Activated CD4-positive, alpha-beta T cell treated with anti-CD3 and anti-CD28 coated beads, Interleukin-2, amount 50 U/mL, for 4 hours (primary cell): Measurements from ENCODE around the gene RPEL1.
"Not testable (repeated sequence)": the region's sequence is repeated elsewhere in the genome, so short reads cannot be mapped to it uniquely, and the experiment has no call there.

Experiments
- DNase-seq, 2 experiments: peaks; one replicate each; pipeline ENCODE4 v3.0.0-alpha.2; 2020

Gene RPEL1

GRCh38 chr10:103245587-103245986, at the start of gene RPEL1:
Gene RPEL1, plus strand, starts transcription at chr10:103245887. Its CDS starts 110 bp downstream, at chr10:103245997.
- DNase-seq: not testable (repeated sequence)

DNA sequence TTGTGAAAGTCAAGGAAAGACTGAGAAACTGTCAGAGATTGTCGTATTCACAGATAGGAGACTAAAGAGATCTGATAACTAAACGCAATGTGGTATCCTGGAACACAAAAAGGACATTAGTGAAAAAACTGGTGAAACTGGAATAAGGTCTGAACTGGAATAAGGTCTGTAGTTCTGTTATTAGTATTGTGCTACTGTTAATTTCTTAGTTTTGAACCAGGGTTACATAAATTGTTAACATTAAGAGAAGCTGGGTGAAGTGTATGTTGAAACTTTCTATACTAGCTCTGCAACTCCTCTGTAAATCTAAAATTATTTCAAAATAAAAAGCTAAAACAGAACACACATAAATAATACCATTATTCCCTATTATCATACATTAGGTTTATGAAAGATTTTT, 49.2 kb upstream of the RPEL1 start:
- DNase-seq: no peak

DNA sequence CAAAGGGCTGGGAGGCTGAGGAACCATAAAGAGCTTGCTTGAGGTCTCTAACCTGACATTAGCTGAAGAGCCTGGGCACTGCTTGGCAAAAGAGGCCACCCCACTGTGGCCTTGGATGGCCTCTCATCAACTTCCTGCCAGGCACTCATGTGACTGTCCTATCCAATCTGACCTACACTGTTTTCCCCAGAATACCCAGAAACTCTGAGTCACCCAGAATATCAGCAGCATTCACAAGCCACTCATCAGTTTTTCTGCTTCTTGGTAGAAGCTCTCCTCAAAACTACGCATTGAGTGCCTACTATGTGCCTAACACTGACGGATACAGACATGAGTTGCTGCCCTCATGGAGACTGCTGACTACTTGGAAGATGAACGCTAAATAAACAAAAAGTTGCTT, 48.5 kb upstream of the RPEL1 start:
- no peak for DNase-seq

DNA sequence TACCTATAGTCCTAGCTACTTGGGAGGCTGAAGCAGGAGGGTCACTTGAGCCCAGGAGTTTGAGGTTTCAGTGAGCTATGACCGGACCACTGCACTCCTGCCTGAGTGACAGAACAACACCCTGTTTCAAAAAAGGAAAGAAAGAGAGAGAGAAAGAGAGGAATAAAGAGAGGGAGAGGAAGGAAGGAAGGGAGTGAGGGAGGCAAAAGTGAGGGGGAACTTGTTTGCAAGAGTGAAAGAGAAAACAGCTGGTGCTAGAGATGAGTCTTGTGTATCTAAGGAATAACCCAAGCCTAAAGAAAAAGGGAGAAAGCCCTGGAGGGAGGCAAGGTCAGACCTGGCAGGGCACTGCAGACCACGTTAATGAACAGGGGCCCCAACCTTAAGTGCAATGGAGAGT, 47.8 kb upstream of the RPEL1 start:
- no peak for DNase-seq

DNA sequence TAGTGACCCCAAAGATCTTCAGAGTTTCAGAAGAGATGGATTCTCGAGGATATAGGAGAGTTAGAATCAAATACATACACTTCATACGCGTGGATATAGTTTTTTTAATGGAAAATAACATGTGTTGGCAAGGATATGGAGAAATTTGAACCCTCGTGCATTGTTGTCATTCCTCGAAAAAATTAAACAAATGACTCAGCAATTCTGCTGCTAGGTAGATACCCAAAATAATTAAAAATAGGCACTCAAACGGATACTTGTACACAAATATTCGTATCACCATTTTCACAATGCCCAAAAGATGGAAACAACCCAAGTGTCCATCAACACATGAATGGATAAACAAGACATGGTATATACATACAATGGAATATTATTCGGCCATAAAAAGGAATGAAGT, 47.0 kb upstream of the RPEL1 start:
- no peak for DNase-seq

DNA sequence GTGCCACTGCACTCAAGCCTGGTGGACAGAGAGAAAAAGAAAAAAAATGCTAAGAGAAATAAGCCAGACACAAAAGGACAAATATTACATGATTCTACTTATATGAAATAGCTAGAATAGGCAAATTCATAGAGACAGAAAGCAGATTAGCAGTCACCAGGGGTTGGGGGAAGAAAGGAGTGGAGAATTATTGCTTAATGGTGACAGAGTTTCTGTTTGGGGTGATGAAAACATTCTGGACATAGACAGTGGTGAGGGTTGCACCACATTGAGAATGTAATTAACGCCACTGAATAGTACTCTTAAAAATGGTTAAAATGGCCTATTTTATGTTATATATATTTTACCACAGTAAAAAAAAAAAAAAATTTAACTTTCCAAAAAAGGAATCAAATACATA, 46.2 kb upstream of the RPEL1 start:
- no peak for DNase-seq

DNA sequence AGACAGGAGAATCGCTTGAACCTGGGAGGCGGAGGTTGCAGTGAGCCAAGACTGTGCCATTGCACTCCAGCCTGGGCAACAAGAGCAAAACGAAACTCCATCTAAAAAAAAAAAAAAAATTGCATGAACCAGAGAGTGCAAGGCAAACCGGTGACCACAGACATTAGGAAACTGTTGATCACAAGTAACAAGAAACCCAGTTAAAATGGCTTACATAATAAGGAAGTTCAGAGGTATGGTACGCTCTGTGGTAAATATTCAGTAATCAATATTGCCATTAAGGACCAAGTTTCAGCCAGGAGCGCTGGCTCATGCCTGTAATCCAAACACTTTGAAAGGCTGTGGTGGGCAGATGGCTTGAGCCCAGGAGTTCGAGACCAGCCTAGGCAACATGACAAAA, 43.4 kb upstream of the RPEL1 start:
- DNase-seq: no peak

DNA sequence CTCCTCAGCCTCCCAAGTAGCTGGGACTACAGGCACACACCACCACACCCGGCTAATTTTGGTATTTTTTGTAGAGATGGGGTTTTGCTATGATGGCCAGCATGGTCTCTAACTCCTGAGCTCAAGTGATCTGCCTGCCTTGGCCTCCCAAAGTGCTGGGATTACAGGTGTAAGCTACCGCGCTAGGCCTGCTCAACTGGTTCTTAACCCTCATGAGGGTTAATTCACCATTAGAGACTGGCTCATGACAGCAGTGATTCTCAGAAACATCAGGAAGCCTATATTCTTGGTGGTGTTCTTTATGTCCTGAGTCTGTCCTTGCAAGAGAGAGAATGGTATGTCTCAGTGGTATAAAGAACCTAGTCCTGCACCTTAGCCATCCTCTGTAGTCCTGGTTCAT, 42.2 kb upstream of the RPEL1 start:
- DNase-seq: no peak

DNA sequence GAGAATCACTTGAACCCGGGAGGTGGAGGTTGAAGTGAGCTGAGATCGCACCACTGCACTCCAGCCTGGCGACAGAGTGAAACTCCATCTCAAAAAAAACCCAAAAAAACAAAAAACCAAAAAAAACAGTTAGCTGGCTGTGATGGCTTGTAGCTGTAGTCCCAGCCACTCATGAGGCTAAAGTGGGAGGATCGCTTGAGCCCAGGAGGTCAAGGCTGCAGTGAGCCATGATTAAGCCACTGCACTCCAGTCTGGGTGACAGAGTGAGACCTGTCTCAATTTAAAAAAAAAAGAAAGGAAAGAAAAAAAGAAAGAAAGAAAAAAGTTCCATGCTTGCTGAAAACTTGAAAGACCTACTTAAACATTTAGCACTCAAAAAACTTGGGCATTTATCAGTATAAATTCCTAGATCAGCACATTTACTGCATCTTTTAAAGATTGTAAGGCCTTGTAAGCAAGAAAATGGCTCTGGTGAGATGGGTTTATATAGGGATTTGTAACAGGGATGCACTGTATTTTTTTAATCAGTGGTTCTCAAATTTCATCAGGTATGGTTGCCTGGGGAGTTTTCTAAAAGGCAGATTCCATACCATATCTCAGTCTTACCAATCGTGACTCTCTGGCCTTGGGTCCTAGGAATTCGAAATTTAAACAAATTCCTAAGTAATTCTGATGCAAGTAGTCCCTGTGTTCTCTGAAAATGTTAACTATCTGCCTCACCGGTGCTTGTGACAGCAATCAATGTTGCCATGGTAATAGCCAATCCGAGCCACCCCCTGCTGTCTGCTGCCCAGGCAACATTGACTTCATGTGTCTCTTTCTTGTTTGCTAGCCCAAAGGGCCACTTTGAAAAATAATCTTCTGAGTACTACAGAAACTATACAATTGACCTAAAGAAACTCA, 41.1 kb upstream of the RPEL1 start:
- no peak for DNase-seq

GRCh38 chr10:103205401-103205800, 40.3 kb upstream of the RPEL1 start:
- not testable (repeated sequence) for DNase-seq

DNA sequence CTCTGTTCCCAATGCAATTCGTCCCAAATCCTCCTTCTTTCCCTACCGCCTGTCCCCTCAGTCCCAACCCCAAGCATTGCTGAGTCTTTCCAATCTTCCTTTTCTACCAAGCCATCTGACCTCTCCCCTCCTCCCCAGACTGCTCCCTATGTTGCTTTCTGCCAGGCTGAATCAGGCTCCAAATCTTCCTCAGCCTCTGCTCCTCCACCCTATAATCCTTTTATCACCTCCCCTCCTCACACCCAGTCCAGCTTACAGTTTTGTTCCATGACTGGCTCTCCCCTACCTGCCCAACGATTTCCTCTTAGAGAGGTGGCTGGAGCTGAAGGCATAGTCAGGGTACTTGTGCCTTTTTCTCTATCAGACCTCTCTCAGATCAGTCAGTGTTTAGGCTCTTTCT, 39.0 kb upstream of the RPEL1 start:
- DNase-seq: not testable (repeated sequence)

DNA sequence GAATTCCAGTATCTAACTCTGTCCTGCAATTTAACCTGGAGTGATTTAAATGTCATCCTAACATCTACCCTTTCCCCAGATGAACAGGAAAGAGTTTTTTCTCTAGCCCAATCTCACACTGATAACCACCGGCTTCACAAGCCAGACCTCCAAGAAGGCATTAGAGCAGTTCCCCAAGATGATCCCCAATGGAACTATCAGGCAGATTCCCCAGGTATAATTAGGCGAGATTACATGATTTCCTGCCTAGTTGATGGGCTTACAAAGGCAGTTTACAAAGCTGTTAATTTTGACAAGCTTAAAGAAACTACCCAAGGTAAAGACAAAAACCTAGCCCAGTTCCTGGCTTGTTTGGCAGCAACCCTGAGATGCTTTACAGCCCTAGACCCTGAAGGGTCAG, 38.5 kb upstream of the RPEL1 start:
- DNase-seq: no peak

DNA sequence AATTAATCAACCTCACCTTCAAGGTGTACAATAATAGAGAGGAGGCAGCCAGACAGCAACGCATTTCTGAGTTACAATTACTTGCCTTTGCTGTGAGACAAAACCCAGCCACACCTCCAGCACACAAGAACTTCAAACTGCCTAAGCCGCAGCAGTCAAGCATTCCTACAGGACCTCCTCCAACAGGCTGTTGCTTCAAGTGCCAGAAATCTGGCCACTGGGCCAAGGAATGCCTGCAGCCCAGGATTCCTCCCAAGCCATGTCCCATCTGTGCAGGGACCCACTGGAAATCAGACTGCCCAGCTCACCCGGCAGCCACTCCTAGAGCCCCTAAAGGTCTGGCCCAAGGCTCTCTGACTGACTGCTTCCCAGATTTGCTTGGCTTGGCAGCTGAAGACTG, 38.0 kb upstream of the RPEL1 start:
- not testable (repeated sequence) for DNase-seq

DNA sequence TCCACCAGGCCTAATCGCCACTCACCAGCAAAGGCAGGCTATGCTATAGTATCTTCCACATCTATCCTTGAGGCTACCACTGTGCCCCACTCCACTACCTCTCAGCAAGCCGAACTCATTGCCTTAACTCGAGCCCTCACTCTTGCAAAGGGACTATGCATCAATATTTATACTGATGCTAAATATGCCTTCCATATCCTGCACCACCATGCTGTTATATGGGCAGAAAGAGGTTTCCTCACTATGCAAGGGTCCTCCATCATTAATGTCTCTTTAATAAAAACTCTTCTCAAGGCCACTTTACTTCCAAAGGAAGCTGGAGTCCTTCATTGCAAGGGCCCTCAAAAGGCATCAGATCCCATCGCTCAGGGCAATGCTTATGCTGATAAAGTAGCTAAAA, 35.4 kb upstream of the RPEL1 start:
- DNase-seq: not testable (repeated sequence)

- DNase-seq: no peak
Observed at GRCh38 chr10:103215601-103216000, 30.1 kb upstream of the RPEL1 start.

DNA sequence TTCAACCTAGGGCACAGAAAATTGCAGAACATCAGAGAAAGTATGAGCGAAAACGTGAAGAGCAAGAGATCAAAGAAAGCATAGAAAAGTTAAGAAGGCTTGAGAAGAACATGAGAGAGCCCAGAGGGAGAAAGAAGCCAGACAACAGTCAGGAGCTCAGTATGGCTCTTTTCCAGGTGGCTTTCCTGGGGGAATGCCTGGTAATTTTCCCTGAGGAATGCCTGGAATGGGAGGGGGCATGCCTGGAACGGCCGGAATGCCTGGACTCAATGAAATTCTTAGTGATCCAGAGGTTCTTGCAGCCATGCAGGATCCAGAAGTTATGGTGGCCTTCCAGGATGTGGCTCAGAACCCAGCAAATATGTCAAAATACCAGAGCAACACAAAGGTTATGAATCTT, 29.3 kb upstream of the RPEL1 start:
- DNase-seq: not testable (repeated sequence)

- no peak for DNase-seq
Observed at GRCh38 chr10:103224133-103224532, 21.6 kb upstream of the RPEL1 start.

GRCh38 chr10:103224721-103225120, 21.0 kb upstream of the RPEL1 start:
- DNase-seq: not testable (repeated sequence)

DNA sequence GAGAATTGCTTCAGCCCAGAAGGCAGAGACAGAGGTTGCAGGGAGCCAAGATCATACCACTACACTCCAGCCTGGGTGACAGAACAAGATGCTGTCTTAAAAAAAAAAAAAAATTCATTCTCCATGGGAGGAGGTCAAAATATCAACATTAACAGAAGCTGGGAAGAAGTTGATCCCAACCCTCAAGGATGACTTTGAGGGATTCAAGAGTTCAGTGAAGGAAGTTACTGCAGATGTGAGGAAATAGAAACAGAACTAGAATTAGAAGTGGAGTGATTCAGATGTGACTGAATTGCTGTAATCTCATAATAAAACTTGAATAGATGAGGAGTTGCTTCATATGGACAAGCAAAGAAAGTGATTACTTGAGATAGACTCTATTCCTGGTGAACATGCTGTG, 19.7 kb upstream of the RPEL1 start:
- no peak for DNase-seq

GRCh38 chr10:103227416-103227815, 18.3 kb upstream of the RPEL1 start:
- DNase-seq: no peak

- DNase-seq: no peak
Observed at GRCh38 chr10:103231047-103231551, 14.6 kb upstream of the RPEL1 start.

GRCh38 chr10:103232131-103232673, 13.5 kb upstream of the RPEL1 start:
- DNase-seq: no peak

DNA sequence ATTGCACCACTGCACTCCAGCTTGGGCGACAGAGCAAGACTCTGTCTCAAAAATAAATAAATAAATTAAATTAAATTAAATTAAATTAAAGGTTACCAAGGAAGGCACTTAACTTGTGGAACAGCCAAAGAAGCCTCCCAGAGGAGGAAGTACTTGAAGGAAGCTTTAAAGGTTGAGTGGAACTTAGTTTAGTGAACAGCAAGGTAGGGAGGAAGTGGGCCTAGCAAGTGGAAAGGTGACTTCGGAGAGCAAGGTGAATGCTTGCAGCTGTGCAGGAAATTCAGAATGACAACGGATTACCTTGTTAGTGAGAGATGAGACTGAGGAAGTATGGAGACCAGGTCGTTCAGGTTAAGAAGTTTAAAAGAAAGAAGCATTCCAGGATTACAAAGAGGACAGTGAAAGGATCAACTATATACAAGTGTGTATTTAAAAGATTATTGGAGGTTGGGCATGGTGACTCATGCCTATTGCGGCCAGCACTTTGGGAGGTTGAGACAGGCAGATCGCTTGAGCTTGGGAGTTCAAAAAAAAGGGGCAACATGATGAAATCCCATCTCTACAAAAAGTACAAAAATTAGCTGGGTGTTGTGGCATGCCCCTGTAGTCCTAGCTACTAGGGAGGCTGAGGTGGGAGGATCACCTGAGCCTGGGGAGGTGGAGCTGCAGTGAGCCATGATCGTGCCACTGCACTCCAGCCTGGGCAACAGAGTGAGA, 12.8 kb upstream of the RPEL1 start:
- no peak for DNase-seq

- DNase-seq: no peak
Observed at GRCh38 chr10:103235775-103236174, 9.9 kb upstream of the RPEL1 start.
